Neural cell (in vitro differentiated cells): ENCODE measurements around the gene FREY1. TPM values are rescaled to one million over a fixed set of nuclear protein-coding genes. Genes with fewer than 3 reads are reported as not detected.

Experiments
- H2AFZ ChIP-seq: fragments of 200-600, 300-800 bp; sonication (generic), shearing (Covaris generic); 2 replicates; pipeline ENCODE4 v1.6.0; 2014; ENCODE audit warnings: low read depth, mild to moderate bottlenecking, antibody characterized with exemption, low read length, moderate library complexity
- H3F3A ChIP-seq: fragments of 200-600 bp; shearing (Covaris generic); 2 replicates; pipeline ENCODE4 v1.6.1; 2016; ENCODE audit warnings: mild to moderate bottlenecking, moderate library complexity, mixed read lengths, antibody characterized with exemption, low read length; ENCODE audit not compliant: insufficient read depth, poor library complexity, severe bottlenecking
- H3K27ac ChIP-seq: fragments of 200-600, 300-800 bp; sonication (generic), shearing (Covaris generic); 2 replicates; pipeline ENCODE4 v1.5.1; 2014; ENCODE audit warnings: mild to moderate bottlenecking, low read length, moderate library complexity
- H3K27me3 ChIP-seq: fragments of 300-800, 200-600 bp; sonication (generic), shearing (Covaris generic); 2 replicates; pipeline ENCODE4 v1.6.0; 2014; ENCODE audit warnings: mild to moderate bottlenecking, low read depth, low read length, moderate library complexity; ENCODE audit not compliant: insufficient read depth
- H3K36me3 ChIP-seq: fragments of 300-800, 200-600 bp; sonication (generic), shearing (Covaris generic); 2 replicates; pipeline ENCODE4 v1.5.1; 2014; ENCODE audit warnings: mild to moderate bottlenecking, antibody characterized with exemption, low read length, moderate library complexity; ENCODE audit not compliant: insufficient read depth
- H3K4me2 ChIP-seq: fragments of 300-800, 200-600 bp; sonication (generic), shearing (Covaris generic); 2 replicates; pipeline ENCODE4 v1.6.0; 2014; ENCODE audit warnings: mild to moderate bottlenecking, low read length
- H3K4me3 ChIP-seq: fragments of 300-800, 200-600 bp; sonication (generic), shearing (Covaris generic); 2 replicates; pipeline ENCODE4 v1.5.1; 2014; ENCODE audit warnings: mild to moderate bottlenecking, low read length, moderate library complexity
- H3K79me2 ChIP-seq: fragments of 200-600 bp; shearing (Covaris generic); replicated peaks from 2 replicates; pipeline ENCODE4 v1.6.0; 2014; ENCODE audit warnings: mild to moderate bottlenecking, low read length, moderate library complexity; ENCODE audit not compliant: insufficient read depth
- H3K9ac ChIP-seq: fragments of 300-800, 200-600 bp; sonication (generic), shearing (Covaris generic); 2 replicates; pipeline ENCODE4 v1.6.1; 2016; ENCODE audit warnings: mild to moderate bottlenecking, low read length, mixed read lengths
- H3K9me2 ChIP-seq: fragments of 200-600 bp; shearing (Covaris generic); 2 replicates; pipeline ENCODE4 v1.6.1; 2016; ENCODE audit warnings: mild to moderate bottlenecking, low read length, mixed read lengths; ENCODE audit not compliant: insufficient read depth
- H3K9me3 ChIP-seq: fragments of 200-600, 300-800 bp; sonication (generic), shearing (Covaris generic); 2 replicates; pipeline ENCODE4 v1.6.1; 2016; ENCODE audit warnings: mild to moderate bottlenecking, mixed run types, low read length, moderate library complexity, mixed read lengths
- H4K20me1 ChIP-seq: fragments of 200-600 bp; shearing (Covaris generic); 2 replicates; pipeline ENCODE4 v1.6.1; 2016; ENCODE audit warnings: mild to moderate bottlenecking, mixed run types; ENCODE audit not compliant: insufficient read depth
- CTCF ChIP-seq: fragments of 450-650 bp; IDR thresholded peaks from 2 replicates; pipeline ENCODE4 v1.5.1; 2014; ENCODE audit warnings: antibody characterized with exemption, mild to moderate bottlenecking, moderate library complexity; ENCODE audit not compliant: poor library complexity, severe bottlenecking
- EP300 ChIP-seq: fragments of 450-650 bp; conservative IDR thresholded peaks from 2 replicates; pipeline ENCODE4 v1.6.1; 2014; ENCODE audit warnings: antibody characterized with exemption, mild to moderate bottlenecking, moderate library complexity; ENCODE audit not compliant: poor library complexity, severe bottlenecking
- EZH2 ChIP-seq: fragments of 200-600, 300-800 bp; shearing (Covaris generic), sonication (generic); IDR thresholded peaks from 2 replicates; pipeline ENCODE4 v1.6.1; 2014; ENCODE audit warnings: antibody characterized with exemption, low read length, borderline replicate concordance, mild to moderate bottlenecking; ENCODE audit not compliant: insufficient read depth, poor library complexity, severe bottlenecking
- MXI1 ChIP-seq: fragments of 450-650 bp; conservative IDR thresholded peaks from 2 replicates; pipeline ENCODE4 v1.6.1; 2014; ENCODE audit warnings: antibody characterized with exemption, mild to moderate bottlenecking; ENCODE audit not compliant: poor library complexity, severe bottlenecking
- POLR2AphosphoS5 ChIP-seq: IDR thresholded peaks from 2 replicates; pipeline ENCODE4 v1.6.1; 2012
- RAD21 ChIP-seq: fragments of 450-650 bp; conservative IDR thresholded peaks from 2 replicates; pipeline ENCODE4 v1.6.1; 2014; ENCODE audit warnings: antibody characterized with exemption, mild to moderate bottlenecking, moderate library complexity
- SMC3 ChIP-seq: fragments of 450-650 bp; conservative IDR thresholded peaks from 2 replicates; pipeline ENCODE4 v1.6.1; 2014; ENCODE audit warnings: antibody characterized with exemption, mild to moderate bottlenecking, moderate library complexity; ENCODE audit not compliant: poor library complexity
- TAF1 ChIP-seq: IDR thresholded peaks from 2 replicates; pipeline ENCODE4 v1.6.1; 2012; ENCODE audit warnings: low read depth
- polyA plus RNA-seq: library from polyadenylated mRNA; depleted of rRNA; stranded (reverse); fragments of >200 nt; gene quantifications from 2 replicates; pipeline ENCODE4 v1.2.3, GENCODE V29; 2014
- TF ChIP-seq, protein P1 (sequence below): IDR thresholded peaks from 2 replicates; pipeline ENCODE4 v1.6.1; 2012; ENCODE audit warnings: borderline replicate concordance

FREY1 gene
- polyA plus RNA-seq, 1 donor from 2014 or later, result not detected

DNA sequence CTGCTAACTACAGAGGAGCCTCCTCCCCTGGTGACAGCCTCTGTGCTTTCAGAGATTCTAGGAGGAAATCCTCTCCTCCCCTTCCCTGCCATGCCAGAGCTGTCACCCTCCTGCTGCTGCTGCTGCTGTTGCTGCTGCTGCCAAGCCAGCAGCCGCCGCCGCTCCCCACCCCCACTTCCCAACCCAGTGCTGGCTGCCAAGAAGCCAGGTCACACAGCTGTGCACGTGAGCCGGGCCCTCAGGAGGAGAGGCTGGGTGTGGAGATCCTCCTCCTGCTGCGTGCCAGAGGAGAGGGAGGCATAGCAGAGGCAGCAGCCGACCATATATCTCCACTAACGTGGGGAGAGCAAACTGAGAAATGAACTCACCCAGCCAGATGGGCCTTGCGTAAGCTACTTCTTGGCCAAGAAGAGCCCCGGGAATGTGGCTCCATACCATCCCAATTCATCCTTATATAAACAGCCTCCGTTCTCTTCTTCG, 47.4 kb downstream of the FREY1 start:
- no peak overlapping the region for H2AFZ ChIP-seq
- H3K4me2 ChIP-seq, result no peak overlapping the region

GRCh38 chr11:45858751-45859398, 48.2 kb downstream of the FREY1 start:
- Histone ChIP-seq H3K27ac (peak overlapping the region; percentile 70), H2AFZ (no peak overlapping the region), H3K79me2 (no peaks in the 10 kb centered on the region), H4K20me1 (no peaks in the 10 kb centered on the region), H3K9ac (peak overlapping the region; percentile 47), H3K9me2 (no peaks in the 10 kb centered on the region), H3K27me3 (no peaks in the 10 kb centered on the region), H3F3A (peaks cover 8% of the 10 kb centered on the region), H3K9me3 (no peaks in the 10 kb centered on the region), H3K4me3 (peak overlapping the region; percentile 42), H3K4me2 (no peak overlapping the region), H3K36me3 (no peaks in the 10 kb centered on the region)
- TF ChIP-seq EP300 (no peak), RAD21 (no peak), TAF1 (no peak), SMC3 (no peak), EZH2 (no peak), CTCF (no peak), POLR2AphosphoS5 (no peak), MXI1 (no peak)
- TF ChIP-seq, protein P1, sequence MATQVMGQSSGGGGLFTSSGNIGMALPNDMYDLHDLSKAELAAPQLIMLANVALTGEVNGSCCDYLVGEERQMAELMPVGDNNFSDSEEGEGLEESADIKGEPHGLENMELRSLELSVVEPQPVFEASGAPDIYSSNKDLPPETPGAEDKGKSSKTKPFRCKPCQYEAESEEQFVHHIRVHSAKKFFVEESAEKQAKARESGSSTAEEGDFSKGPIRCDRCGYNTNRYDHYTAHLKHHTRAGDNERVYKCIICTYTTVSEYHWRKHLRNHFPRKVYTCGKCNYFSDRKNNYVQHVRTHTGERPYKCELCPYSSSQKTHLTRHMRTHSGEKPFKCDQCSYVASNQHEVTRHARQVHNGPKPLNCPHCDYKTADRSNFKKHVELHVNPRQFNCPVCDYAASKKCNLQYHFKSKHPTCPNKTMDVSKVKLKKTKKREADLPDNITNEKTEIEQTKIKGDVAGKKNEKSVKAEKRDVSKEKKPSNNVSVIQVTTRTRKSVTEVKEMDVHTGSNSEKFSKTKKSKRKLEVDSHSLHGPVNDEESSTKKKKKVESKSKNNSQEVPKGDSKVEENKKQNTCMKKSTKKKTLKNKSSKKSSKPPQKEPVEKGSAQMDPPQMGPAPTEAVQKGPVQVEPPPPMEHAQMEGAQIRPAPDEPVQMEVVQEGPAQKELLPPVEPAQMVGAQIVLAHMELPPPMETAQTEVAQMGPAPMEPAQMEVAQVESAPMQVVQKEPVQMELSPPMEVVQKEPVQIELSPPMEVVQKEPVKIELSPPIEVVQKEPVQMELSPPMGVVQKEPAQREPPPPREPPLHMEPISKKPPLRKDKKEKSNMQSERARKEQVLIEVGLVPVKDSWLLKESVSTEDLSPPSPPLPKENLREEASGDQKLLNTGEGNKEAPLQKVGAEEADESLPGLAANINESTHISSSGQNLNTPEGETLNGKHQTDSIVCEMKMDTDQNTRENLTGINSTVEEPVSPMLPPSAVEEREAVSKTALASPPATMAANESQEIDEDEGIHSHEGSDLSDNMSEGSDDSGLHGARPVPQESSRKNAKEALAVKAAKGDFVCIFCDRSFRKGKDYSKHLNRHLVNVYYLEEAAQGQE, result no peak

More for the DNA sequence above, 47.4 kb downstream of the FREY1 start:
- Histone ChIP-seq H4K20me1 (no peaks in the 10 kb centered on the region), H3K27ac (peak overlapping the region; percentile 70), H3K9me2 (no peaks in the 10 kb centered on the region), H3K4me3 (peak overlapping the region; percentile 42), H3K79me2 (no peaks in the 10 kb centered on the region), H3K36me3 (no peaks in the 10 kb centered on the region), H3K9ac (peak overlapping the region; percentile 47), H3K27me3 (no peaks in the 10 kb centered on the region), H3F3A (peaks cover 8% of the 10 kb centered on the region), H3K9me3 (no peaks in the 10 kb centered on the region)
- TF ChIP-seq EP300 (peak; percentile 80), SMC3 (peak; percentile 35), POLR2AphosphoS5 (no peak), MXI1 (peak; percentile 44)
